ENCODE data around the gene RAPGEF2.
"Not testable (repeated sequence)": the region's sequence is repeated elsewhere in the genome, so short reads cannot be mapped to it uniquely, and the experiment has no call there.

RAPGEF2 gene

GRCh38 chr4:159101988-159102621, 774 bp upstream of the RAPGEF2 start:
- DNase-seq = no peak

- no peak for DNase-seq
Observed at GRCh38 chr4:159103384-159103990, 608 bp downstream of the RAPGEF2 start.

GRCh38 chr4:159104694-159105414, 2.0 kb downstream of the RAPGEF2 start:
- DNase-seq = peak; percentile 12

GRCh38 chr4:159105761-159106243, 2.9 kb downstream of the RAPGEF2 start:
- peak; percentile 40 for DNase-seq

- no peak for DNase-seq
Observed at GRCh38 chr4:159106636-159107035, 3.8 kb downstream of the RAPGEF2 start.

- DNase-seq = no peak
Observed at GRCh38 chr4:159107203-159107925, 4.5 kb downstream of the RAPGEF2 start.

- DNase-seq = no peak
Observed at GRCh38 chr4:159108124-159108523, 5.2 kb downstream of the RAPGEF2 start.

- no peak for DNase-seq
Observed at GRCh38 chr4:159110961-159111360, 8.1 kb downstream of the RAPGEF2 start.

GRCh38 chr4:159111416-159111815, 8.5 kb downstream of the RAPGEF2 start:
- DNase-seq = no peak

- not testable (repeated sequence) for DNase-seq
Observed at GRCh38 chr4:159113366-159113765, 10.5 kb downstream of the RAPGEF2 start.

- DNase-seq = not testable (repeated sequence)
Observed at GRCh38 chr4:159116098-159116497, 13.2 kb downstream of the RAPGEF2 start.

- not testable (repeated sequence) for DNase-seq
Observed at GRCh38 chr4:159116693-159117092, 13.8 kb downstream of the RAPGEF2 start.

- no peak for DNase-seq
Observed at GRCh38 chr4:159117564-159117963, 14.7 kb downstream of the RAPGEF2 start.

GRCh38 chr4:159117968-159118367, 15.1 kb downstream of the RAPGEF2 start:
- DNase-seq = no peak

GRCh38 chr4:159121371-159121770, 18.5 kb downstream of the RAPGEF2 start:
- DNase-seq = no peak

GRCh38 chr4:159126716-159127115, 23.8 kb downstream of the RAPGEF2 start:
- no peak for DNase-seq

- DNase-seq = no peak
Observed at GRCh38 chr4:159127745-159128518, 25.1 kb downstream of the RAPGEF2 start.

GRCh38 chr4:159129814-159130550, 27.1 kb downstream of the RAPGEF2 start:
- DNase-seq = no peak

- DNase-seq = no peak
Observed at GRCh38 chr4:159131564-159131963, 28.7 kb downstream of the RAPGEF2 start.

- no peak for DNase-seq
Observed at GRCh38 chr4:159134429-159134828, 31.6 kb downstream of the RAPGEF2 start.

- DNase-seq = no peak
Observed at GRCh38 chr4:159137176-159137575, 34.3 kb downstream of the RAPGEF2 start.

GRCh38 chr4:159138436-159138835, 35.6 kb downstream of the RAPGEF2 start:
- DNase-seq = no peak

All from fibroblast of upper back skin (primary cell).